ENCODE data around the gene PJA1. TPM values are rescaled to one million over a fixed set of nuclear protein-coding genes. Genes with fewer than 3 reads are reported as not detected.

The PJA1 gene
- total RNA-seq, 1 donor from 2014 or later: 25.0 TPM

GRCh38 chrX:69143530-69143929 lies 21.7 kb downstream of the PJA1 start:
- DNase-seq (ENCODE audit: low spot score): no peak

- DNase-seq (ENCODE audit: low spot score): no peak
These were observed 22.3 kb downstream of the PJA1 start for GRCh38 chrX:69142788-69143469.

GRCh38 chrX:69140837-69141236 lies 24.4 kb downstream of the PJA1 start:
- DNase-seq (ENCODE audit: low spot score): no peak

- no peak for DNase-seq (ENCODE audit: low spot score)
These were observed 25.7 kb downstream of the PJA1 start for GRCh38 chrX:69139516-69139915.

- no peak for DNase-seq (ENCODE audit: low spot score)
These were observed 26.7 kb downstream of the PJA1 start for GRCh38 chrX:69138512-69138911.

- no peak for DNase-seq (ENCODE audit: low spot score)
These were observed 27.2 kb downstream of the PJA1 start for GRCh38 chrX:69138118-69138390.

- no peak for DNase-seq (ENCODE audit: low spot score)
These were observed 27.7 kb downstream of the PJA1 start for GRCh38 chrX:69137371-69138117.

- no peak for DNase-seq (ENCODE audit: low spot score)
These were observed 28.5 kb downstream of the PJA1 start for GRCh38 chrX:69136546-69137331.

GRCh38 chrX:69133921-69134542 lies 31.2 kb downstream of the PJA1 start:
- DNase-seq (ENCODE audit: low spot score): peak; percentile 17

- no peak for DNase-seq (ENCODE audit: low spot score)
These were observed 33.4 kb downstream of the PJA1 start for GRCh38 chrX:69131886-69132285.

GRCh38 chrX:69130439-69130838 lies 34.8 kb downstream of the PJA1 start:
- no peak for DNase-seq (ENCODE audit: low spot score)

GRCh38 chrX:69128588-69128987 lies 36.7 kb downstream of the PJA1 start:
- DNase-seq (ENCODE audit: low spot score): no peak

- no peak for DNase-seq (ENCODE audit: low spot score)
These were observed 37.8 kb downstream of the PJA1 start for GRCh38 chrX:69127466-69127865.

GRCh38 chrX:69126642-69127041 lies 38.6 kb downstream of the PJA1 start:
- DNase-seq (ENCODE audit: low spot score): no peak

- no peak for DNase-seq (ENCODE audit: low spot score)
These were observed 40.2 kb downstream of the PJA1 start for GRCh38 chrX:69125094-69125493.

- DNase-seq (ENCODE audit: low spot score): no peak
These were observed 41.1 kb downstream of the PJA1 start for GRCh38 chrX:69124108-69124507.

GRCh38 chrX:69123481-69123880 lies 41.8 kb downstream of the PJA1 start:
- no peak for DNase-seq (ENCODE audit: low spot score)

GRCh38 chrX:69121321-69122000 lies 43.8 kb downstream of the PJA1 start:
- no peak for DNase-seq (ENCODE audit: low spot score)

GRCh38 chrX:69120476-69120875 lies 44.8 kb downstream of the PJA1 start:
- no peak for DNase-seq (ENCODE audit: low spot score)

GRCh38 chrX:69119122-69119521 lies 46.1 kb downstream of the PJA1 start:
- DNase-seq (ENCODE audit: low spot score): no peak

- DNase-seq (ENCODE audit: low spot score): no peak
These were observed 47.3 kb downstream of the PJA1 start for GRCh38 chrX:69117876-69118526.
